ENCODE results near the gene CDH5. TPM values are rescaled to one million over a fixed set of nuclear protein-coding genes. Genes with fewer than 3 reads are reported as not detected.

Gene CDH5
- total and polyA plus RNA-seq, 2 of the 4 experiments (the other 2 are of a cell fraction) = not detected

DNA sequence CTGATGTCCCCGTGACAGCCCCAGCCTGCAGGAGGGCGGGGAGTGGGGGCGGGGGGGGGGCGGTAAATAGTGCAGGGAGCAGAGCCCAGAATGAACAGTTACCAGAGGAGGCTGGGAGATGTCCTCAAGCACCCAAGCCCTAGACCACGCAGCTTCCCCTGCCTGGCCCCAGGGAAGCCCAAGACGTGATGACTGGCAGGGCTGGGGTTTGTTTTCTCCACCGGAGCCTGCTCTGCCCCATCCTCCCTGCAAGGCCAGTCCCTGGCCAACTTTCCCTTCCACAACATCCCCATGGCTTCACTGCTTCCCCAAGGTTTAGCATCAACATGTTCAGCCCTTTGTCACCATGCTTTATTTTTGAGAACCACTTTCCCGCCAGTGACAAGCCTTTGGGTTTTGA lies 59.2 kb downstream of the CDH5 start:
- no peak overlapping the region for H2BK5ac ChIP-seq (ENCODE audit: low read depth, low read length, poor library complexity, severe bottlenecking)
- in situ Hi-C loops (cut with MboI; ENCODE audit: low sequenced_read_pairs) (no loop called here), intact Hi-C loops (cut with micrococcal nuclease) (no loop called here), dilution Hi-C loops (cut with HindIII; ENCODE audit: low sequenced_read_pairs, unreplicated experiment) (no loop called here)
- ChIA-PET POLR2A (ENCODE audit: unreplicated experiment) (no interaction called here), CTCF (no interaction called here)
- DNase-seq (no peak), ATAC-seq (ENCODE audit: low read depth) (no peak)
- H3K79me1 ChIP-seq (ENCODE audit: low read depth in 1 of 2, low read length in 2 of 2) = no peaks in the 10 kb centered on the region
- H3K9ac ChIP-seq (ENCODE audit: low read depth, low read length) = no peak overlapping the region
- H2BK20ac ChIP-seq (ENCODE audit: low read depth, low read length) = no peak overlapping the region
- no TSS peak for BruUV-seq (replicated peaks)
- H4K20me1 ChIP-seq (ENCODE audit: insufficient read depth, low read length) = no peaks in the 10 kb centered on the region
- no peak overlapping the region for H2AK5ac ChIP-seq (ENCODE audit: low read depth, low read length)
- H2AK9ac ChIP-seq (replicated peaks; ENCODE audit: low read depth, low read length, poor library complexity) = no peak overlapping the region
- H2BK120ac ChIP-seq (ENCODE audit: low read depth, low read length) = no peak overlapping the region
- peaks cover 5% of the 10 kb centered on the region for H3K4me1 ChIP-seq (ENCODE audit: control insufficient read depth, insufficient read depth, low read length)
- H3K14ac ChIP-seq (replicated peaks; ENCODE audit: low read depth, low read length) = no peak overlapping the region
- H3K36me3 ChIP-seq (ENCODE audit: control insufficient read depth, insufficient read depth, low read length) = no peaks in the 10 kb centered on the region
- H3K27me3 ChIP-seq (ENCODE audit: control insufficient read depth, insufficient read depth, low read length) = peaks cover 73% of the 10 kb centered on the region
- H4K8ac ChIP-seq (ENCODE audit: low read depth in 2 of 2, low read length in 2 of 2) = no peak overlapping the region
- no peak overlapping the region for H3K4me2 ChIP-seq (ENCODE audit: low read depth, low read length)
- no peaks in the 10 kb centered on the region for H3K9me3 ChIP-seq (ENCODE audit: control insufficient read depth, insufficient read depth, low read length)
- no peak overlapping the region for H2BK15ac ChIP-seq (ENCODE audit: low read depth, low read length)
- H2AFZ ChIP-seq (replicated peaks; ENCODE audit: low read length, poor library complexity) = no peak overlapping the region
- H3K23ac ChIP-seq (ENCODE audit: low read depth, low read length) = no peak overlapping the region
- H3K4ac ChIP-seq (ENCODE audit: low read depth, low read length) = no peak overlapping the region
- H3K18ac ChIP-seq (ENCODE audit: low read depth, low read length) = no peak overlapping the region
- no peak overlapping the region for H3K27ac ChIP-seq (ENCODE audit: insufficient read depth, low read length)
- no peak overlapping the region for H3K4me3 ChIP-seq (ENCODE audit: insufficient read depth, low read depth, low read length)
- H3K9me1 ChIP-seq (ENCODE audit: insufficient read depth, low read length) = no peaks in the 10 kb centered on the region
- TF ChIP-seq CHD1 (IDR thresholded peaks at IDR 0.05; ENCODE audit: low read depth, low read length) (no peak), SMC3 (IDR thresholded peaks at IDR 0.05; ENCODE audit: low read depth, low read length) (no peak), BHLHE40 (IDR thresholded peaks at IDR 0.05; ENCODE audit: low read depth, low read length) (no peak), MAZ (IDR thresholded peaks at IDR 0.05; ENCODE audit: borderline replicate concordance, low read depth, low read length) (no peak)
- H3K56ac ChIP-seq (ENCODE audit: extremely low read depth, insufficient read depth, low read length) = no peak overlapping the region
- no peak overlapping the region for H4K91ac ChIP-seq (ENCODE audit: insufficient read depth, low read depth, low read length)
- 45% methylated on average over 2 of the region's 8 CpGs; no CpG with 5 or more reads in 1 of the 2 experiments for WGBS, 2 experiments (ENCODE audit: extremely low coverage in 2 of 2, insufficient read length in 1 of 2)
- no peak overlapping the region for H4K5ac ChIP-seq (ENCODE audit: low read depth, low read length)

Measured in IMR-90 (cell line).